ENCODE measurements around the gene FHL1.

FHL1 gene

GRCh38 chrX:136154998-136155397 lies 7.7 kb downstream of the FHL1 start:
- in situ Hi-C loops (cut with HindIII; ENCODE audit: low pct_ligation_motif_present, low sequenced_read_pairs), result no loop called here
- Histone ChIP-seq H3K27ac (no peak overlapping the region), H3K4me3 (ENCODE audit: low read depth, low read length) (no peak overlapping the region), H3K27me3 (replicated peaks) (no peaks in the 10 kb centered on the region), H3K36me3 (replicated peaks) (no peaks in the 10 kb centered on the region)
- no peak for TF ChIP-seq CTCF (IDR thresholded peaks at IDR 0.05; ENCODE audit: low read depth, low read length, missing control alignments)
- no peak for DNase-seq

GRCh38 chrX:136156560-136157117 lies 9.3 kb downstream of the FHL1 start:
- no peak overlapping the region for H3K27ac ChIP-seq
- in situ Hi-C loops (cut with HindIII; ENCODE audit: low pct_ligation_motif_present, low sequenced_read_pairs), result no loop called here
- H3K27me3 ChIP-seq (replicated peaks), result no peaks in the 10 kb centered on the region
- H3K36me3 ChIP-seq (replicated peaks), result no peaks in the 10 kb centered on the region
- no peak for DNase-seq
- H3K4me3 ChIP-seq (ENCODE audit: low read depth, low read length), result no peak overlapping the region
- no peak for TF ChIP-seq CTCF (IDR thresholded peaks at IDR 0.05; ENCODE audit: low read depth, low read length, missing control alignments)

GRCh38 chrX:136157187-136157586 lies 9.9 kb downstream of the FHL1 start:
- H3K27ac ChIP-seq, result no peak overlapping the region
- in situ Hi-C loops (cut with HindIII; ENCODE audit: low pct_ligation_motif_present, low sequenced_read_pairs), result no loop called here
- DNase-seq, result no peak

GRCh38 chrX:136158685-136159084 lies 11.4 kb downstream of the FHL1 start:
- in situ Hi-C loops (cut with HindIII; ENCODE audit: low pct_ligation_motif_present, low sequenced_read_pairs), result no loop called here
- no peak overlapping the region for H3K27ac ChIP-seq
- no peaks in the 10 kb centered on the region for H3K27me3 ChIP-seq (replicated peaks)
- no peak overlapping the region for H3K4me3 ChIP-seq (ENCODE audit: low read depth, low read length)
- H3K36me3 ChIP-seq (replicated peaks), result no peaks in the 10 kb centered on the region
- TF ChIP-seq CTCF (IDR thresholded peaks at IDR 0.05; ENCODE audit: low read depth, low read length, missing control alignments), result no peak
- DNase-seq, result no peak

More at GRCh38 chrX:136157187-136157586, 9.9 kb downstream of the FHL1 start:
- TF ChIP-seq CTCF (IDR thresholded peaks at IDR 0.05; ENCODE audit: low read depth, low read length, missing control alignments), result no peak
- no peaks in the 10 kb centered on the region for H3K27me3 ChIP-seq (replicated peaks)
- no peak overlapping the region for H3K4me3 ChIP-seq (ENCODE audit: low read depth, low read length)
- H3K36me3 ChIP-seq (replicated peaks), result no peaks in the 10 kb centered on the region

- Histone ChIP-seq H3K27ac (no peak overlapping the region), H3K4me3 (ENCODE audit: low read depth, low read length) (no peak overlapping the region), H3K36me3 (replicated peaks) (no peaks in the 10 kb centered on the region), H3K27me3 (replicated peaks) (no peaks in the 10 kb centered on the region)
- TF ChIP-seq CTCF (IDR thresholded peaks at IDR 0.05; ENCODE audit: low read depth, low read length, missing control alignments), result no peak
- in situ Hi-C loops (cut with HindIII; ENCODE audit: low pct_ligation_motif_present, low sequenced_read_pairs), result no loop called here
- DNase-seq, result no peak
Measured at GRCh38 chrX:136159611-136160025, 12.3 kb downstream of the FHL1 start.
